GM20431 (cell line): Measurements from ENCODE around the gene CHD6.

ENCODE experiments used
- in situ Hi-C: fragments of 300-500 bp; cut with MseI, MboI; formaldehyde crosslinking; loops from one replicate; pipeline ENCODE4 v1.15.0; 2020; ENCODE audit warnings: low sequenced_read_pairs; ENCODE audit not compliant: unreplicated experiment

The CHD6 gene

DNA sequence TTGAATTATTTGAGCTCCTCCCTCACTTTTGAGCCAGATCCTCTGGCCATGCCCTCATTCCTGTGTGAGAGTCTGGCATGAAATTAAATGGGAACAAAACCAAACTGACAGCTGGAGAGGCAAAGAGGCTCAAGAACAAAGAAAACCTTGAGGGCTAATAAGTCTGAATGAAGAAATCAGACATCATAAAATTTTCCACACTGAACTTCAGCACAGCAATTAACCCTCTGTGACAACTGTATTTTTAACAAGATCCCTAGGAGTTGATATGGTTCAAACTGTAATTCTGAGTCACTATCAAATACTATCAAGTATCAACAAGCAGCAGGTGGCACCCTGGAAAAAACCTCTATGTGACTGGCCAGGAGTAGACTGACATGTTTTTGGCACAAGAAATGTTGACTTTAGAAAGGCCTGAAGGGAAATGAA, 142.2 kb downstream of the CHD6 start:
- in situ Hi-C loops: no loop called here

DNA sequence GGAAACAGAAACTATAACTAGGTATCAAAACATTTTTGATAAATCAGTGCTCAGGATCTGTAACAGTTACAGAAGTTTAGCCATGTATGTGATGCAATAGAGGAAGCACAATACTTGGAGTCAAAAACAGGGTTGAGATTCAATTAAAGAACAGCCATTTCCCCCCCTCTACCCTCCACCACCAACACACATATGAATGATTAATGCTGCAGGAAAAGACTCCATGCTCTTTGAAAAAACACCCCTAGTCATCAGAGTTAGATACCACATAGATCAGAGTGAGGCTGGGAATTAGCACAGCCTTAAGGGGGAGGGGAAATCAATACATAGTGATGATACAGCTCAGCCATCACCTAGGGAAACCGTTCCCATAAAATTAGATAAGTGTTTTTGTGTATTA, 142.7 kb downstream of the CHD6 start:
- in situ Hi-C loops: no loop called here

DNA sequence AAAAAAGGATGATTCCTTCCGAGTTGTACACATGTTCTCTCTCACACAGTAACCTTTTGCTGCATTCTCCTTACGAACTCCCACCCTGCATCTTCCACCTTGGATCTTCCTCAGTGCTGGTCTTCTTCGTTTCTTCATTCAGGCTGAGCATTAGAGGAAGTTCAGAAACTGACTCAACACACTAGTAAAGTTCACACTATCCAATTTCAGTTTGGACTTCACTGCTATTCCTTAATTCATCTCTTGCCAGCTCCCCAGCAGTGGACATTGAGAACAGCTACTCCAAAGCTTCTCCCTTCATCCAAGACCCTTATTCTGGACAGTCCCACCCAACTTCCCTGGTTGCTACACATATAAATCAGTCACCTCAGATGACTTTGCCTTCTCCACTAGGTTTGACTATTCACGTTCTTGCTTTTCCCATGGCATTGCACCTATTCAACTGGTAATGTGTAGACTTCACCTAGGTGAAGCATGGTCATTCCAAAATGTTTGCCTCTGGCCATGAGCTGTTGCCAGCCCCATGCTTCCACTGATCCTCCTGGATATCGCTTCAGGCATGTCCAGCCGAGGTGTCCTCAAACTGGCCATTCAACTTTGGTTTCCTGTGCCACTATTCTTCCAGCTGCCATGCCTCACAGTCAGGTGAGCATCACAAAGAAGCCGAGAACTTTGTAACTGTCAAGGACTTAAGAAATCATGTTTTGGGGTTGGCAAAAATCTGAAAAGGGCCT, 147.6 kb downstream of the CHD6 start:
- in situ Hi-C loops: no loop called here

DNA sequence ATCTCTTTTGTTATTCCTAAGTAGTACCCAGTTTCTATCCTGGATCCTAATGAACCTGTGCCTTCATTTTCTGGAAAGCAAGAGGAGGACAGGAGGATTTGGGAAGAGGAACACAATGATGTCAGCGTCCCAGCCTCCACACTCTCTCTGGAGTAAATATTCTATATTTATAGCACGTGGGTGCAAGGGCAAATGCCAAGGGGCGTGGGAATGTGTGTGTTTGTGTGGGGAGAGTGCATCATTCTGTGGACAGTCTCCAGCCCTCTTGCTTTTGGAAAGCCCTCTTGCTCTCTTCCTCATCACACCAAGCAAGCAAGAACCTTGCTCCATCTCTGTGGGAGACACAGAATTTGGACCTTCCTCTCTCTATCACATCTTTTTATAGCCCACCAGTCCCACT, 148.3 kb downstream of the CHD6 start:
- in situ Hi-C loops: no loop called here

DNA sequence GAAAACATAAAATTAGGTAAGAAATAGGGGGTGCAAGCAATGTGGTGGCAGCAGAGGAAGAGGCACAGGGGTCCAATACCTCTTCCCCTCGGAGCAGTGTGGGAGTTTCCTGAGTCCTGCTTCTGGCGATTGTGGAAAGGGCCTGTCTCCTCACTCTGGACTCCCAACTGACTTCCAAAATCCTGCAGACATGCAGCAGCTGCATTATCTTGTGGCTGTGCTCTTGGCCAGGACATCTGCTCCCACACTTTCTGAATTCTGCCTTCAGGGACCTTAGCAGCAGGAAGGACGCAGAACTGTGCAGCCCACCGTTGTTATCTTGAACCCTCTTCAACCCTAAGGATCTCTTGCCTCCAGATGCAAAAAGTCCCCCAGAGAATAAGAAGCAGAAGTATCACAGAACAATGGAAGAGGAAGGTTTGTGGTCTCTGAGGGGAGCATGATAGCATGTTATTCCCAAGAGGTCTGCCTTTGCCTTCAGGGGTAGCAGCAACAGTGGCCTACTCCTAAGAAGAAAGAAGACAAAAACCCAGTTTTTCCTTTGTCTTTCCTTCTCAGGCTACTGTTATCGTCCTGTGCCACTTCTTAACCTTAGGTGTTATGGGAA, 149.1 kb downstream of the CHD6 start:
- in situ Hi-C loops: no loop called here

DNA sequence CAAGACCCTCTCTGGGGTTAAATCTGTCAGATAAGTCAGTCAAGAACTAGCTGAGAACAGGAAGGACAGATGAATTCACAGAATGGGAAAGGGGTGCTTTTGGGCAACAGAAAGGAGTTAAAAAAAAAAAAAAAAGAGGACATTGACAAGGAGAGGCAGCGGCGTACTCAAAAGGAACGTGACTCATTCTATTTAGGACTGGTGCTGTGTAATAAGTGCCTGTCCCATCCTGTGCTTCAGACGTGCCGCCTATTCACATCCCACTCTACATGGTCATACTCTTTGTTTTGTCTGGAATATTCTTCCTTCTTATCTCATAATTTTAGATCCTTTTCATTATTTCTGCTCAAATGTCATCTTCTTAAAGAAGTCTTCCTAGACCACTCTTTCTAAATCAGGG, 150.5 kb downstream of the CHD6 start:
- in situ Hi-C loops: no loop called here

DNA sequence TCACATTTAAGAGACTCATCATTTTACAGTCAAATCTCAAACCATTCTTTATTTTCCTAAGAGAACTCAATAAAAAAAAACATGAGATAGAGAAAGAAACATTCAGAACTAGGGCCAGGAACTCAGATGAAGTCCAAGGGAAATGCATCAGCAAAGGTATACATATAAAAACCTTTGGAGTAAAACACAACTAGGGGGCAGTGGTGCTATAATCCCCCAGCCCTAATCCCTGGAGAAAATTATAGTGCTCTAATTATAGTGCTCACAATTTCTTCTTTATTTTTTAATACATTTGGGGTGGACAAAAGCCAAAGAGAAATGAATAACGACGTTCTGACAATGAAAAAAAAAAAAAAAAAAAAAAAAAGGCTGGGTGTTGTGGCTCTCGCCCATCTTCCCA, 151.0 kb downstream of the CHD6 start:
- in situ Hi-C loops: no loop called here

DNA sequence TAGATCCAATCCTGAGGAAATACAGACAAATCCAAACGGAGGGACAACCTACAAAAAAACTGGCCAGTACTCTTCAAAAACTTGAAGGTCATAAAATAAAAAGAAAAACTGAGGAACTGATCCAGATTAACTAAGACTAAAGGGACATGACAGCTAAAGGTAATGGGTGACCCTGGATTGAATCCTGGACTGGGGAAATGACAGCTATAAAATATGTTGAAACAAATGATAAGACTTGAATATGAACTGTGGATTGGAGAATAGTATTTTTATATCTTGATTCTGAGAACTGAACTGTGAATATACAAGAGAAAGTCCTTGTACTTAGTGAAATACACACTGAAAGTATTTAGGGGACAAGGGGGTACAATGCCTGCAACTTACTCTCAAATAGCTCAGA, 154.6 kb downstream of the CHD6 start:
- in situ Hi-C loops: no loop called here

DNA sequence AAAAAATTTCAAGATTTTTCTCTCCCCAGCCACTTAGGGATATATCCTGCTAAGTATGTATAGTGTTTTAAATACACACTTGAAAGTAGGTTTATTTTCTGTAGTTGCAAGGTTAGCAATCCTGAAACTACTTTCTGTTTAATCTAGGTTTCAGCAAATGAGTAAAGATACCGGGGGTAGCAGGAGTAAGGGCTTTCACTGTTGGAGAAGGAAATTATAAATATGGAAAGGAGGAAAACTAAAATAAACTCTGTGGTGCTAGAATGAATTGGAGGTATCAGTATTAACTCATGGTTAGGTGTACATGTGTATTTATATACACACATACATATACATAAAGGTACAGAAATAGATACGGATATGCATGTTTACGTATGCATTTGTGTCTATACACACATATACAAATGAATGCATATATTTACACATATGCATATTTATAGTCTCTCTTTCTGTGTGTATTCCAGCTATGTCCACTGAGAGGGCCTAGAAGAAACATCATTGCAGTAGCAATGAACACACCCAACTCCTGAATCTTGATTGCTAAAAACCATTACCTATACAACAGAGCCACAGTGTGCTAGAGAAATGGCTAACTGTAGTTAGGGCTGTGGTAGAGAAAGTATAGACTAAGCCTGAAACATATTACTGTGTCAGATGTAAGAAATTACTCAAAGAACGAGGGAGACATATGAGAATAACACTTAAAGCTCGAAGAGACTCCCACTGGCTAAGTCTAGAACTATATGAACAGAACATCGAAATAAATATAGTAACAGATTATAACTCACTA, 155.6 kb downstream of the CHD6 start:
- in situ Hi-C loops: no loop called here

DNA sequence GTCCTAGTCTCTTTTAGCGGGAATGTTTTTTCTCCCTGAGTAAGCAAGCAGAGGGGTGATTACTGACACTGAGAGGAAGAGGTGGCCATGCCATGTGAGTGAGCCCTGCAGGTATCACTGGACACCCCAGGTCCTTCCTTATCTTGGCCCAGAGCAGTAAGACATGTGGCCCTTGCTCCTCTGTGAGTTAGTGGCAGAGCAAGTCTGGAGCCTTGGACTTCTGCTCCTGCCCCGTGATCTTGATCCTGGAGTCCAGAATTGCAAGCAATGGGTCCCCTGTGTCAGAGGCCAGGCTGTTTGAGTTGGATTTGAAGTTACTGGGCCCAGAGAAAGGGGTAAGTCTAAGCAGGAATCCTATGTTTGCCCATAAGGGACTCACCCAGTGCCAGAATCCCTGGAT, 159.4 kb downstream of the CHD6 start:
- in situ Hi-C loops: no loop called here

DNA sequence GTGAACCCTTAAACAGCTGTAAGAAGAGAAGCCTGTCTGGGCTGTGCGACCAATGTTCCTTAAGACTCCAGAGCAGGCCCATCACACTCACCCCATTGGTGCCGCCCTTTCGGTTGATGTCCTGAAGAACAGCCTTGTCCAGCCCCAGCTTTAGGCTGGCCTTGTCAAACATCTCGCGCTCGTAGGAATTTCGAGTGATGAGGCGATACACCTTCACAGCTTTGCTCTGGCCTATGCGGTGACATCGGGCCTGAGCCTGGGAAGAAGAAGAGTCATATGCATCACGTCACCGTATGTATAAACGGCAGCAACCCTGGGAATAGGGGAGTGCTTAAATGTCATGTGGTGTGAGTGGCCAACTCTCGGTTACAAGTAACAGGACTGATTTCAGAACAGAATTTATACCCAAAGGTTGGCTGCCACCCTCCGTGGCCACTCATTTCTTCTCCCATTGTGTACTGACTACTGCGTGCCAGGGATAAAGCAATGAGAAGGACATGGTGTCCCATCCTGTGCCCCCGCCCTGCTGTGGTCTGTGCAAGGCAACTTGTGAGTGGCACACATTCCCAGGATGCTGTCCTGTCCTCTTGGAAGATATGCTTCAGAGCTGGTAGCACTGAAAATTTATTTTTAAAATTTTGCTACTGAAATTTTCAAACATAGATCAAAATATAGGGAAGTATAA, 160.9 kb downstream of the CHD6 start:
- in situ Hi-C loops: no loop called here

DNA sequence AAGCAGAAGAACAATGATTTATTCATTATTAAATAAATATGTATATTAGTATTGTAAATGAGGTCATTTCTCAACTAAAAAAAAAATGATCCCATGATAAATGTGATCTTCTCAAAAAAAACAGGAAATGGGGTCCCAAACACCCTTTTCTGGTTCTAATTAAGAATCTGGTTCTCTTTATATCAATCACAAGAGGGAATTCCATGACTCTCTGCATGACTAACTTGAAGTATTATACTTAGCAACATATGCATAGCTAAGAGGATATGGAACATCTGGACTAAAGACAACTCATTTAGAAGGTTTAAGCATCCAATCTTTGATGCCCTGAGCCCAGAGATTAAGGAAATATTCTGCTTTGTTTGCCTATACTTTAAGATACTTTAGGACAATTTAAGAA, 161.8 kb downstream of the CHD6 start:
- in situ Hi-C loops: no loop called here

DNA sequence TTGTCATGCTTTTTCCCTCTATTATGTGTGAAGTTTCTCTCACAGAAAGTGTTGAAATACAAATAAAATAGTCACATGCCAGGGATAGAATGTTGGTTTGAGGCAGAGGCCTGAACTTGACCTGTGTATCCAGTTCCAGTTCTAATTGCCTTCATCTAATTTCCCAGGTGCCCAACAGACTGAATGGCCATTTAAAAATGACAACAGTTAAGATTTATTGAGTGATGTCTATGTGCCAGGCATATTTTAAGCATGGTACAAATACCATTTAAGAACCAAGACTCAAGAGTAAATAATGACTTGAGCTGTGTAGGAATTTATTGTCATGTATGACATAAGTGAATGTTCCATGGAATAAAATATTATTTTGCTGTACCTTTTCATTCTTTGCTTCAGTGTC, 163.9 kb downstream of the CHD6 start:
- in situ Hi-C loops: no loop called here

DNA sequence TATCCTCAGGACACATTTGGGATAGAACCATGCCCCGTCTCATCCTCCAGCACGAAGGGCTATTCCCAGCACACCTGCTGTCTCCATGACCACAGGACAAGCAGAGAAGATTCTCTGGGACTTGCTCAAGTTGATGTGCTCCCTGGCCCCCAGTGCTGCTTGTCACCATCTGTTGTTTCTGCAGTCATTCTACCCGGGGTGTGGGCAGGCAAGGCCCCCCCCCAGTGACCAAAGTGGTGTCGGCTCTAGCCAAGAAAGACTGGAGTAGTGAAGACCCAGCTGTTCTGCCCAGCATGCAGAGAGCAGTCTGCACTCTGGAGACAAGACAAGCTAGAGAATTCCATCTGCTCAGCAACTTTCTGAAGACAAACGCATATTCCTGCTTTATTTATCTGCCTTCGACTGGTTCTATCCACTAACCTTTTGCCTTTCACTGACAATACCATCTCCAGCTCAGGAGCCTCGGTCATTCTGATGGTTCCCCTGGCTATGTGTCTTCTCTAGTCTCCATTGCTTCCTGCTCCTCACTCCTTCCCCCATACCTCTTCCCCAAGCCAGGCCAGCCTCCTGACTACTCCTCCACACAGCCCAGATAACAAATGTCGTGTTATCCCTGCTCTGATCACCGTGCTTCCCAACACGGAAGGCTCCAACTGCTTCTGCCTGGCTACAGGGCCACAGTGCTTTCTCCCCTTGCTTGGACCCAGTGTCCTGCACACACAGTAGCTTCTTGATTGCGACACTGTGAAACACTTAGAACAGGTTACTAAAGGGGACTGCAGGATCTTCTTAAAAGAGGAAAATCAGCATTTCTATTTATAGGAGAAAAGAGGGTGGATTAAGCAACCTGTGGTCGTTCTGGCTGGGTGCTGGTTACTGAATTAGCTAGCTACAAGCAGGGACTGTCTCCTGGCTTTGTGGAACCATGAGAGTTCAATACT, 164.9 kb downstream of the CHD6 start:
- in situ Hi-C loops: no loop called here

DNA sequence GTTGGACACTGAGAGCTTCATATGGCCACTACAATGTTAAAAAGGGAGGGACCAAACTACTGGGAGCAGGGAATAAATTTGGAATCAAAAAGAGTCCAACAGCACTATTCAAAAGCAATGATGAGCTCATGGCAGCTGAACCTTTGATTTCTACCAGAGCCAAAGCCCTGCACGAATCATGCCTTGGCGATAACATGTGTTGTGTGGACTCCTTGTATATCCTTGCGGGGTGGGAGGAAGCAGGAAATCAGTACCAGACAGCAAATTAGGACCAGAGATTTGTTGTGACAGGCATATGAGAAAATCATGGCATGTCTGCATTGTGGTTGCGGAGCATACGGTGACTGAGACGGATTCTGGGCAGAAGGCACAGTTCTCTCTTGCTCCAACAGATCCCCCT, 166.0 kb downstream of the CHD6 start:
- in situ Hi-C loops: no loop called here

DNA sequence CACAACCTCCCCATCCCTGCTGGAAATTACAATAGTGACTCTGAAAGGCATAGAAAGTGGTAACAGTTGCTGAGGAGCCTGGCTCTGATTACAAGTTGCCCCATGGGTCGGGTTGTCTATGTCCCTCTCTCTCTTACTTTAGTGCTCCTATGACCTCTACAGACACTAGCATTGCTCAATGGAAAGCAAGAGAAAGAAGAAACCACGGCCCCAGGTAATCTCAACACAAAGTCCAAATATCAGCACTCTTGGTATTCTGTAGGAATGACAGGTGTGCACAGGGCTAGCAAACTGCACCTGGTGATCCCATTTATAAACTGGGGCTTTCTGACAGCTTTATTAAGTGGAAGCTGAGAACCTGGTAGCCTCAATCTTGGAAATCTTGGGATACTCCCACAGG, 171.2 kb downstream of the CHD6 start:
- in situ Hi-C loops: no loop called here

DNA sequence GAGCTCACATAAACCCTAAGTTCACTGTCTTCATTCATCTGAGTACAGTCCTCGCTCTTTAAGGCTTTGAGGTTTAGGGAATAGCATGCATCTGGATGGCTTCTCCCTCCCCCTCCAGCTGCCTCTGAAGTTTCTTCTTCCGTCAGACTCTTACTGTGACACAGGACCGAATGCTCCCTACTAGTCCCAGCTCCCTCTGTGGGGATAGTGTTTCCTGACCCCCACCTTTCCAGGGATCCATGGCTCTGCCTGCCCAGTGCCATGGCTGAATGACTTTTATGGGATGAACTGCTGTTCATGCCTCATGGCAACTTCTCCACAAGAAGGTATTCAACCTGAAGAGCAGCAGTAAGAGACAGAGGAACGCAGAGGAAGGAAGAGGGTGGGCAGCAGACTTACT, 171.7 kb downstream of the CHD6 start:
- in situ Hi-C loops: no loop called here

DNA sequence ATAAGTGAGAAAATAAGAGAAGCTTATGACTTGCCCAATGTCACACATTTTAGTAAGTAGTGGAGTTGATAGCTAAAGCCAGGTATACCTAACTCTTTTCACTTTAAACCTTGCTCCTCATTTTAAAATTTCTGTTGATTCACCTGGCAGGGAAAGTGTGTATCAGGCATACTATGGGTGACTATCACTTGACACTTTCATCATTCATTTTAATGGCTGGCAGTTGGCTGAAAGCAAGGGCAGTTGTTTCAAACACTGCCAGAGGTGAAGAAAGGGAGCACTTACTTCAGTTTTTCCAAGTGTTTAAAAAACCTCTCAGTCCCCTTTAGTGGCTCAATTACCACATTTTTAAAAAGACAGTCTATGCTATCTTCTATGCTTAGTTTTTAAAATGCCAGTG, 173.4 kb downstream of the CHD6 start:
- in situ Hi-C loops: no loop called here

DNA sequence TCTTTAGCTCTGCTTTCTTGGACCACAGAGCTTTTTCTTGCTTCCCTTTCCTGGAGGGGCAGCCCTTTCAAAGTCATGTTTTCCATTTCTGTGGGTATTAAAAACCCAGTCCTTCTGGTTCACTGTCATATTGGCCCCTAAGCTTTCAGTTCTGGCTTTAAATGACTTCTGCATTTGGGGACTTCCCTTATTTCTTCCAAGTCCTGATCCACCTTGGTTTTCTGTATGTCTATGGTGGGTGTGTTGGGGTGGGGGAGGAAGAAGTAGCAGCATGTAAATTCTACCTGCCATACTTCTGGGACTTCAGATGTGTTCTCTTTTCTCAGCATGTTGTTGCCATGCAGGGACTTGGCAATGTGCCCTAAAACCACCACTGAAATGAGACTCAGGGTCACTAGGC, 174.5 kb downstream of the CHD6 start:
- in situ Hi-C loops: no loop called here

DNA sequence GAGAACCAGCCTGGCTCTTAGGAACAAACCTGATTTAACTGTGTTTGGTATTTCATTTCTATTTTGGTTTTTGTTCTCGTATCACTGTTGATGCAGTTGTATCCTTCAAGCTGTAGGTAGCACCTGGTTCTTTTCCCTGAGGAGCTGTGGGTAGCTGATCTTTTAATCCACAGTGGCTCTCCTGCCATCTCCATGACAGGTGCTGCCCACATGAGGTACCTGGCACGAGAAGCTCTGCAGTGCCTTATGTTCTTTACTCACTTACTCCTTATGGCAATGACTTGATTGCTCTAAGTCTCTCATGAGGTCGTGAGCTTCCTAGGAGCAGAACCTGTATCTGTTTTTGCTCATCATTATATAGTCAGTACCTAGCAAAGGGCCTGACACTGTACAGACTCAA, 177.3 kb downstream of the CHD6 start:
- in situ Hi-C loops: no loop called here
